Naive thymus-derived CD4-positive, alpha-beta T cell (primary cell): Measurements from ENCODE around the gene TMEM116. TPM values are rescaled to one million over a fixed set of nuclear protein-coding genes. Genes with fewer than 3 reads are reported as not detected.

ENCODE experiments used
- ATAC-seq: fragments of 150-1000 bp; cut with Tn5 transposase; 2 replicates; pipeline ENCODE4 v1.10.0; 2021; ENCODE audit warnings: mild to moderate bottlenecking, moderate library complexity
- CTCF ChIA-PET: fragments of 350-600 bp; sonication (Branson Sonifier 250); formaldehyde crosslinking; loops from one replicate; lab custom pipeline; 2021; ENCODE audit warnings: antibody characterized with exemption; lab: Charles Lee
- POLR2A ChIA-PET: fragments of 350-600 bp; sonication (Branson Sonifier 250); formaldehyde crosslinking; loops from one replicate; lab custom pipeline; 2021; ENCODE audit warnings: antibody characterized with exemption, inconsistent platforms; lab: Charles Lee
- DNase-seq, 9 donors: peaks; one replicate each; pipeline versions ENCODE4 v3.0.0 to v3.0.0-alpha.2; 2020 to 2022; ENCODE audit warnings: mixed read lengths in 1 of 9
- H3K27ac ChIP-seq: one replicate; pipeline ENCODE4 v1.7.0; 2013; ENCODE audit warnings: mild to moderate bottlenecking, low read depth, low read length, moderate library complexity
- H3K27me3 ChIP-seq, 2 donors: one replicate each; pipeline ENCODE4 v1.7.0; 2013; ENCODE audit warnings: low read length in 2 of 2, mild to moderate bottlenecking in 2 of 2, moderate library complexity in 2 of 2; ENCODE audit not compliant: control insufficient read depth in 2 of 2, insufficient read depth in 2 of 2
- H3K36me3 ChIP-seq, 3 experiments: 1 replicate in 2 of 3; 2 replicates in 1 of 3; pipeline ENCODE4 v1.7.0; 2013; ENCODE audit warnings: low read length in 3 of 3, mild to moderate bottlenecking in 3 of 3, moderate library complexity in 1 of 3; ENCODE audit not compliant: insufficient read depth in 3 of 3, control insufficient read depth in 2 of 3
- H3K4me1 ChIP-seq, 2 donors: one replicate each; pipeline ENCODE4 v1.7.0; 2013; ENCODE audit warnings: low read length in 2 of 2, mild to moderate bottlenecking in 2 of 2, moderate library complexity in 1 of 2; ENCODE audit not compliant: control insufficient read depth in 2 of 2, insufficient read depth in 2 of 2
- H3K4me3 ChIP-seq: 2 replicates; pipeline ENCODE4 v1.7.0; 2013; ENCODE audit warnings: mild to moderate bottlenecking, low read length
- H3K9me3 ChIP-seq, 3 experiments: 1 replicate in 2 of 3; 2 replicates in 1 of 3; pipeline ENCODE4 v1.7.0; 2013; ENCODE audit warnings: low read length in 3 of 3; ENCODE audit not compliant: control insufficient read depth in 2 of 3
- H3K27ac Mint-ChIP-seq, 9 donors: one replicate each; pipeline ENCODE4 v1.8.0; 2020 to 2022; ENCODE audit warnings: mixed read lengths in 9 of 9, mild to moderate bottlenecking in 8 of 9, moderate library complexity in 5 of 9, inconsistent platforms in 2 of 9
- H3K27me3 Mint-ChIP-seq, 5 donors: one replicate each; pipeline ENCODE4 v1.8.0; 2021 to 2022; ENCODE audit warnings: mixed read lengths in 5 of 5, mild to moderate bottlenecking in 1 of 5
- H3K36me3 Mint-ChIP-seq, 5 donors: one replicate each; pipeline ENCODE4 v1.8.0; 2020 to 2022; ENCODE audit warnings: mixed read lengths in 5 of 5, mild to moderate bottlenecking in 3 of 5, inconsistent platforms in 1 of 5
- H3K4me1 Mint-ChIP-seq, 7 donors: one replicate each; pipeline ENCODE4 v1.8.0; 2020 to 2022; ENCODE audit warnings: mixed read lengths in 7 of 7, mild to moderate bottlenecking in 3 of 7, inconsistent platforms in 1 of 7
- H3K4me3 Mint-ChIP-seq, 10 donors: one replicate each; pipeline ENCODE4 v1.8.0; 2020 to 2022; ENCODE audit warnings: mild to moderate bottlenecking in 10 of 10, mixed read lengths in 10 of 10, moderate library complexity in 6 of 10, inconsistent platforms in 2 of 10
- H3K9me3 Mint-ChIP-seq, 11 donors: one replicate each; pipeline ENCODE4 v1.8.0; 2020 to 2022; ENCODE audit warnings: mixed read lengths in 11 of 11, mild to moderate bottlenecking in 4 of 11, inconsistent platforms in 1 of 11, moderate library complexity in 1 of 11
- intact Hi-C, 2 donors: fragments of 100-400 bp; cut with micrococcal nuclease; formaldehyde crosslinking; loops; one replicate each; pipeline ENCODE4 v1.15.1; 2023
- polyA plus RNA-seq, 2 donors: library from polyadenylated mRNA; unstranded; fragments of 300-500 nt; fragmentation: Illumina TruSeq; gene quantifications; one replicate each; pipeline ENCODE4 v1.2.3, GENCODE V29; 2021
- total RNA-seq, 6 experiments: library from RNA in 5 of 6; stranded (reverse) in 5 of 6; gene quantifications; 1 replicate in 5 of 6; 2 replicates in 1 of 6; pipeline ENCODE4 v1.2.3 and lab custom pipeline; 2021 to 2026

TMEM116 gene
- total and polyA plus RNA-seq, 7 experiments from 2014 or later, result 8.7 to 29.3 (median 20.1) TPM

GRCh38 chr12:111992464-111992863 lies 20.5 kb downstream of the TMEM116 start:
- H3K36me3 ChIP-seq, result peaks cover 0 to 5% (median 0%) of the 10 kb centered on the region in 3 experiments
- Mint-ChIP-seq H3K4me3 (peak overlapping the region; percentile 42 to 99 (median 83)), H3K9me3 (no peaks in the 10 kb centered on the region), H3K27me3 (no peaks in the 10 kb centered on the region), H3K36me3 (peaks cover 0 to 34% (median 15%) of the 10 kb centered on the region in 5 donors), H3K27ac (peak overlapping the region; percentile 80 to 97 (median 91)), H3K4me1 (peaks cover 43 to 82% (median 71%) of the 10 kb centered on the region in 7 donors)
- H3K27ac ChIP-seq, result peak overlapping the region; percentile 71
- intact Hi-C loops, result loop anchor here in 1 of 2 donors (5.0 kb wide), 1 partner anchor 135 kb away; the partner anchor contains the start of gene TRAFD1
- CTCF ChIA-PET, result interaction anchor here (1.1 to 3.4 kb wide), 3 partner anchors 11 to 50 kb away, joined by 3 to 25 read pairs (median 8); partner anchors contain the start of genes ERP29 and TMEM116
- H3K4me3 ChIP-seq, result no peak overlapping the region
- POLR2A ChIA-PET, result interaction anchor here (0.8 to 14.9 kb wide), 11 partner anchors 9 to 138 kb away, joined by 3 to 285 read pairs (median 8); partner anchors contain the start of genes ERP29 and TMEM116
- no peaks in the 10 kb centered on the region for H3K9me3 ChIP-seq
- H3K27me3 ChIP-seq, result no peaks in the 10 kb centered on the region
- H3K4me1 ChIP-seq, result peaks cover 52 to 54% of the 10 kb centered on the region in 2 donors
- ATAC-seq (no peak), DNase-seq (no peak)

- no peaks in the 10 kb centered on the region for H3K9me3 Mint-ChIP-seq
- H3K27ac ChIP-seq, result peak overlapping the region; percentile 67
- H3K4me1 Mint-ChIP-seq, result peaks cover 40 to 77% (median 67%) of the 10 kb centered on the region in 7 donors
Observed at GRCh38 chr12:111991946-111992345, 21.0 kb downstream of the TMEM116 start.

GRCh38 chr12:111991535-111991934 lies 21.4 kb downstream of the TMEM116 start:
- intact Hi-C loops, result loop anchor here in 1 of 2 donors (5.0 kb wide), 1 partner anchor 136 kb away; the partner anchor contains the start of gene TRAFD1
- no peak for ATAC-seq
- Mint-ChIP-seq H3K27me3 (no peaks in the 10 kb centered on the region), H3K9me3 (no peaks in the 10 kb centered on the region), H3K36me3 (peaks cover 0 to 38% (median 15%) of the 10 kb centered on the region in 5 donors), H3K4me1 (peaks cover 39 to 73% (median 62%) of the 10 kb centered on the region in 7 donors), H3K4me3 (peak overlapping the region; percentile 30 to 99 (median 56)), H3K27ac (peak overlapping the region; percentile 80 to 97 (median 91))
- H3K27ac ChIP-seq, result peak overlapping the region; percentile 67
- no peak overlapping the region for H3K4me3 ChIP-seq
- ChIA-PET CTCF (interaction anchor here (1.0 to 1.4 kb wide), 2 partner anchors 10 to 23 kb away, joined by 6 to 7 read pairs; no protein-coding TSS in a partner anchor), POLR2A (interaction anchor here (0.8 to 14.9 kb wide), 6 partner anchors 13 to 139 kb away, joined by 3 to 285 read pairs (median 3); partner anchors contain the start of genes ERP29 and TMEM116)
- peaks cover 0 to 5% (median 0%) of the 10 kb centered on the region in 3 experiments for H3K36me3 ChIP-seq
- H3K27me3 ChIP-seq, result no peaks in the 10 kb centered on the region
- DNase-seq, result no peak
- no peaks in the 10 kb centered on the region for H3K9me3 ChIP-seq
- H3K4me1 ChIP-seq, result peaks cover 43 to 45% of the 10 kb centered on the region in 2 donors

More at GRCh38 chr12:111991946-111992345, 21.0 kb downstream of the TMEM116 start:
- no peaks in the 10 kb centered on the region for H3K9me3 ChIP-seq
- ChIA-PET CTCF (interaction anchor here (1.0 to 1.4 kb wide), 2 partner anchors 9 to 22 kb away, joined by 6 to 7 read pairs; no protein-coding TSS in a partner anchor), POLR2A (interaction anchor here (0.8 to 14.9 kb wide), 5 partner anchors 12 to 138 kb away, joined by 3 to 285 read pairs (median 3); partner anchors contain the start of genes ERP29 and TMEM116)
- Mint-ChIP-seq H3K27ac (peak overlapping the region; percentile 80 to 97 (median 91)), H3K27me3 (no peaks in the 10 kb centered on the region), H3K36me3 (peaks cover 0 to 36% (median 15%) of the 10 kb centered on the region in 5 donors), H3K4me3 (peak overlapping the region; percentile 30 to 99 (median 56))
- peaks cover 0 to 5% (median 0%) of the 10 kb centered on the region in 3 experiments for H3K36me3 ChIP-seq
- DNase-seq (peak in 1 of 9 donors; percentile 7), ATAC-seq (no peak)
- no peak overlapping the region for H3K4me3 ChIP-seq
- H3K4me1 ChIP-seq, result peaks cover 47 to 49% of the 10 kb centered on the region in 2 donors
- no peaks in the 10 kb centered on the region for H3K27me3 ChIP-seq
- intact Hi-C loops, result loop anchor here in 1 of 2 donors (5.0 kb wide), 1 partner anchor 135 kb away; the partner anchor contains the start of gene TRAFD1

GRCh38 chr12:111984820-111985219 lies 28.1 kb downstream of the TMEM116 start:
- Mint-ChIP-seq H3K9me3 (no peaks in the 10 kb centered on the region), H3K4me3 (no peak overlapping the region), H3K27ac (peak overlapping the region in 2 of 9 donors; percentile 4 to 57), H3K4me1 (peaks cover 4 to 40% (median 26%) of the 10 kb centered on the region in 7 donors), H3K36me3 (peaks cover 0 to 32% (median 24%) of the 10 kb centered on the region in 5 donors), H3K27me3 (no peaks in the 10 kb centered on the region)
- ATAC-seq, result no peak
- no peaks in the 10 kb centered on the region for H3K9me3 ChIP-seq
- H3K4me3 ChIP-seq, result no peak overlapping the region
- POLR2A ChIA-PET, result interaction anchor here (2.5 to 4.8 kb wide), 2 partner anchors 9 to 29 kb away, joined by 8 to 21 read pairs; partner anchors contain the start of genes ERP29 and TMEM116
- no peaks in the 10 kb centered on the region for H3K27me3 ChIP-seq
- H3K27ac ChIP-seq, result no peak overlapping the region
- no peaks in the 10 kb centered on the region for H3K36me3 ChIP-seq
- no peak for DNase-seq
- H3K4me1 ChIP-seq, result no peaks in the 10 kb centered on the region
- intact Hi-C loops, result loop anchor here in 1 of 2 donors (1.0 kb wide), 1 partner anchor 8 kb away; no protein-coding TSS in a partner anchor
- CTCF ChIA-PET, result interaction anchor here (1.1 kb wide), 1 partner anchor 28 kb away, joined by 3 read pairs; the partner anchor contains the start of genes ERP29 and TMEM116

GRCh38 chr12:111981987-111982386 lies 31.0 kb downstream of the TMEM116 start:
- Mint-ChIP-seq H3K9me3 (no peaks in the 10 kb centered on the region), H3K27me3 (no peaks in the 10 kb centered on the region), H3K36me3 (peaks cover 0 to 36% (median 15%) of the 10 kb centered on the region in 5 donors), H3K4me3 (no peak overlapping the region), H3K4me1 (peaks cover 0 to 43% (median 22%) of the 10 kb centered on the region in 7 donors), H3K27ac (peak overlapping the region in 1 of 9 donors; percentile 19)
- CTCF ChIA-PET, result no interaction called here
- no peaks in the 10 kb centered on the region for H3K36me3 ChIP-seq
- POLR2A ChIA-PET, result interaction anchor here (4.8 kb wide), 1 partner anchor 31 kb away, joined by 21 read pairs; the partner anchor contains the start of genes ERP29 and TMEM116
- no peaks in the 10 kb centered on the region for H3K27me3 ChIP-seq
- intact Hi-C loops, result no loop called here
- ATAC-seq (no peak), DNase-seq (no peak)
- H3K4me3 ChIP-seq, result no peak overlapping the region
- H3K9me3 ChIP-seq, result no peaks in the 10 kb centered on the region
- no peak overlapping the region for H3K27ac ChIP-seq
- H3K4me1 ChIP-seq, result no peaks in the 10 kb centered on the region

DNA sequence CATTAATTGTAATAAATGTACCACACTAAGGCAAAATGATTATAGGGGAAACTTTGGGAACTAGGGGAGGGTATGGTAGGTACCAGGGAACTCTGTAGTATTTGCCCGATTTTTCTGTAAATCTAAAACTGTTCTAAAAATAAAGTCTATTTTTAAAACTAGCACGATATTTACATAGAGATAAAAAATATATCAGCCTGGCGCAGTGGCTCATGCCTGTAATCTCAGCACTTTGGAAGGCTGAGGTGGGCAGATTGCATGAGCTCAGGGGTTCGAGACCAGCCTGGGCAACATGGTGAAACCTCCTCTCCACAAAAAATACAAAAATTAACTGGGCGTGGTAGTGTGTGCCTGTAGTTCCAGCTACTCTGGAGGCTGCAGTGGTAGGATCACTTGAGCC lies 32.4 kb downstream of the TMEM116 start:
- no peak overlapping the region for H3K4me3 Mint-ChIP-seq
- no peak overlapping the region for H3K27ac Mint-ChIP-seq
- Histone ChIP-seq H3K4me3 (no peak overlapping the region), H3K27me3 (no peaks in the 10 kb centered on the region), H3K4me1 (no peaks in the 10 kb centered on the region), H3K9me3 (no peaks in the 10 kb centered on the region), H3K27ac (no peak overlapping the region), H3K36me3 (no peaks in the 10 kb centered on the region)
- intact Hi-C loops, result no loop called here
- H3K9me3 Mint-ChIP-seq, result peaks cover 0 to 1% (median 0%) of the 10 kb centered on the region in 11 donors
- H3K27me3 Mint-ChIP-seq, result no peaks in the 10 kb centered on the region
- peaks cover 0 to 40% (median 19%) of the 10 kb centered on the region in 5 donors for H3K36me3 Mint-ChIP-seq
- ChIA-PET CTCF (interaction anchor here (1.2 kb wide), 1 partner anchor 33 kb away, joined by 4 read pairs; the partner anchor contains the start of gene ERP29), POLR2A (interaction anchor here (0.7 to 2.2 kb wide), 2 partner anchors 13 to 32 kb away, joined by 3 to 9 read pairs; partner anchors contain the start of gene TMEM116)
- DNase-seq, result no peak
- peaks cover 3 to 51% (median 29%) of the 10 kb centered on the region in 7 donors for H3K4me1 Mint-ChIP-seq
- no peak for ATAC-seq
